ENCODE data around the gene RING1. TPM values are rescaled to one million over a fixed set of nuclear protein-coding genes. Genes with fewer than 3 reads are reported as not detected.

Gene RING1
- total RNA-seq, 1 experiment from 2014 or later = 45.9 TPM

DNA sequence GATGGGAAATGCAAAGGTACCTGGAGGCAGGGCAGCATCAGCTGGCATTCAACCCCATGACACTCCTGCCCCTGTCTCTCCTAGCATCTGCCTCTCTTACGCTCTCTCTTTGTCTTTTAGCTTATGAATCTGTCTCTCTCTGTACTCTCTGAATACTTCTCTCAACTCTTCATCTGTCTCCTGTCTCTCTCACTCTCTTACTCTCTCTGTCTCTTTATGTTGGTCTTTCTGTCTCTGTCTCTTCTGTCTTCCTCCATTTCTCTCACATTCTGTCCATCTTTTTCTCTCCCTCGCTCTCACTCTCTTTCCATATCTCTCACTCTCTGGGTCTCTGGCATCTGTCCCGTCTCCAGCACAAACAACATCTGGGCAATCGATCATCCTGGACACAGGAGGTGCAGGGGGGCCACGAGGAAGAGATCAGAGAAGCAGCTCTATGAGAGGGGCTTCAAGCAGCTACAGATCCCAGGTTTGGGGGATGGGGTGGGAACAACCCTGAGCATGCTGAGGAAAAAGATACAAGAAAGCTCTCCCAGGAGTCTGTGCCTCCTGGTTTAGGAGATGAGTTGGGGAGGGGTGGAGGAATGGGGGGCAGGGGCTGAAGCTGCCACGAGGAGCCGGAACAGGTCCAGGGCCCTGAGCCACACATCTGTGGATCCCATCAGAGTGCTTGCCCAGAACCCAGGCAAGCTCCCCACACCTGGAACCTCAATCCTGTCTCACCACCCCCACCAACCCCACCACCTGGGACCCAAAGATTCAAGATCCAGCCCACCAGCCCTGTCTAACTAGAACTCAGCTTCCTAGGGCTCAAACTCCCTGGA, 18.5 kb upstream of the RING1 start:
- no peaks in the 10 kb centered on the region for H3K79me2 ChIP-seq (ENCODE audit: insufficient read depth, low read length)
- H3K9me2 ChIP-seq (ENCODE audit: insufficient read depth) = no peaks in the 10 kb centered on the region
- ChIA-PET RAD21 (ENCODE audit: low non-redundant PET in 1 of 2, low total read pairs in 2 of 2, uncharacterized antibody in 2 of 2, unreplicated experiment in 2 of 2) (interaction anchor here in 1 of 2 experiments (0.6 kb wide), 1 partner anchor 9 kb away, joined by 3 read pairs; no protein-coding TSS in a partner anchor), CTCF (no interaction called here), POLR2A (interaction anchor here (0.8 kb wide), 1 partner anchor 8 kb away, joined by 3 read pairs; no protein-coding TSS in a partner anchor)
- H3K27ac ChIP-seq (ENCODE audit: low read depth, low read length) = no peak overlapping the region
- H3K27me3 ChIP-seq (ENCODE audit: insufficient read depth, low read length) = no peaks in the 10 kb centered on the region
- H3K9me3 ChIP-seq (ENCODE audit: control insufficient read depth in 1 of 2, insufficient read depth in 1 of 2, low read depth in 1 of 2, low read length in 2 of 2) = no peaks in the 10 kb centered on the region
- TF ChIP-seq, protein P1, sequence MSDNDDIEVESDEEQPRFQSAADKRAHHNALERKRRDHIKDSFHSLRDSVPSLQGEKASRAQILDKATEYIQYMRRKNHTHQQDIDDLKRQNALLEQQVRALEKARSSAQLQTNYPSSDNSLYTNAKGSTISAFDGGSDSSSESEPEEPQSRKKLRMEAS (IDR thresholded peaks at IDR 0.05) = no peak
- TF ChIP-seq CEBPB (IDR thresholded peaks at IDR 0.05; ENCODE audit: low read depth) (no peak), SP1 (IDR thresholded peaks at IDR 0.05; ENCODE audit: low read depth) (no peak), CBX3 (IDR thresholded peaks at IDR 0.05; ENCODE audit: low read depth) (no peak), ZFX (IDR thresholded peaks at IDR 0.05) (no peak), RAD21 (IDR thresholded peaks at IDR 0.05; ENCODE audit: low read depth) (no peak), ZNF274 (IDR thresholded peaks at IDR 0.05; ENCODE audit: low read depth, low read length) (no peak), EGR1 (IDR thresholded peaks at IDR 0.05; ENCODE audit: low read depth) (no peak), SRF (IDR thresholded peaks at IDR 0.05; ENCODE audit: low read depth) (no peak), FOSL1 (IDR thresholded peaks at IDR 0.05; ENCODE audit: low read depth) (no peak), SIN3A (IDR thresholded peaks at IDR 0.05; ENCODE audit: low read depth) (no peak), ELF1 (IDR thresholded peaks at IDR 0.05; ENCODE audit: borderline replicate concordance, low read depth) (no peak), EZH2phosphoT487 (IDR thresholded peaks at IDR 0.05; ENCODE audit: borderline replicate concordance) (no peak)
- TF ChIP-seq, protein P2, sequence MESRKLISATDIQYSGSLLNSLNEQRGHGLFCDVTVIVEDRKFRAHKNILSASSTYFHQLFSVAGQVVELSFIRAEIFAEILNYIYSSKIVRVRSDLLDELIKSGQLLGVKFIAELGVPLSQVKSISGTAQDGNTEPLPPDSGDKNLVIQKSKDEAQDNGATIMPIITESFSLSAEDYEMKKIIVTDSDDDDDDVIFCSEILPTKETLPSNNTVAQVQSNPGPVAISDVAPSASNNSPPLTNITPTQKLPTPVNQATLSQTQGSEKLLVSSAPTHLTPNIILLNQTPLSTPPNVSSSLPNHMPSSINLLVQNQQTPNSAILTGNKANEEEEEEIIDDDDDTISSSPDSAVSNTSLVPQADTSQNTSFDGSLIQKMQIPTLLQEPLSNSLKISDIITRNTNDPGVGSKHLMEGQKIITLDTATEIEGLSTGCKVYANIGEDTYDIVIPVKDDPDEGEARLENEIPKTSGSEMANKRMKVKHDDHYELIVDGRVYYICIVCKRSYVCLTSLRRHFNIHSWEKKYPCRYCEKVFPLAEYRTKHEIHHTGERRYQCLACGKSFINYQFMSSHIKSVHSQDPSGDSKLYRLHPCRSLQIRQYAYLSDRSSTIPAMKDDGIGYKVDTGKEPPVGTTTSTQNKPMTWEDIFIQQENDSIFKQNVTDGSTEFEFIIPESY (IDR thresholded peaks at IDR 0.05; ENCODE audit: extremely low read depth, insufficient replicate concordance, low read length) = no peak
- TF ChIP-seq, protein P3, sequence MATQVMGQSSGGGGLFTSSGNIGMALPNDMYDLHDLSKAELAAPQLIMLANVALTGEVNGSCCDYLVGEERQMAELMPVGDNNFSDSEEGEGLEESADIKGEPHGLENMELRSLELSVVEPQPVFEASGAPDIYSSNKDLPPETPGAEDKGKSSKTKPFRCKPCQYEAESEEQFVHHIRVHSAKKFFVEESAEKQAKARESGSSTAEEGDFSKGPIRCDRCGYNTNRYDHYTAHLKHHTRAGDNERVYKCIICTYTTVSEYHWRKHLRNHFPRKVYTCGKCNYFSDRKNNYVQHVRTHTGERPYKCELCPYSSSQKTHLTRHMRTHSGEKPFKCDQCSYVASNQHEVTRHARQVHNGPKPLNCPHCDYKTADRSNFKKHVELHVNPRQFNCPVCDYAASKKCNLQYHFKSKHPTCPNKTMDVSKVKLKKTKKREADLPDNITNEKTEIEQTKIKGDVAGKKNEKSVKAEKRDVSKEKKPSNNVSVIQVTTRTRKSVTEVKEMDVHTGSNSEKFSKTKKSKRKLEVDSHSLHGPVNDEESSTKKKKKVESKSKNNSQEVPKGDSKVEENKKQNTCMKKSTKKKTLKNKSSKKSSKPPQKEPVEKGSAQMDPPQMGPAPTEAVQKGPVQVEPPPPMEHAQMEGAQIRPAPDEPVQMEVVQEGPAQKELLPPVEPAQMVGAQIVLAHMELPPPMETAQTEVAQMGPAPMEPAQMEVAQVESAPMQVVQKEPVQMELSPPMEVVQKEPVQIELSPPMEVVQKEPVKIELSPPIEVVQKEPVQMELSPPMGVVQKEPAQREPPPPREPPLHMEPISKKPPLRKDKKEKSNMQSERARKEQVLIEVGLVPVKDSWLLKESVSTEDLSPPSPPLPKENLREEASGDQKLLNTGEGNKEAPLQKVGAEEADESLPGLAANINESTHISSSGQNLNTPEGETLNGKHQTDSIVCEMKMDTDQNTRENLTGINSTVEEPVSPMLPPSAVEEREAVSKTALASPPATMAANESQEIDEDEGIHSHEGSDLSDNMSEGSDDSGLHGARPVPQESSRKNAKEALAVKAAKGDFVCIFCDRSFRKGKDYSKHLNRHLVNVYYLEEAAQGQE (IDR thresholded peaks at IDR 0.05; ENCODE audit: low read depth) = no peak
- no peak overlapping the region for H3K4me2 ChIP-seq (ENCODE audit: low read length)
- intact Hi-C loops (cut with micrococcal nuclease) = no loop called here
- no peaks in the 10 kb centered on the region for H3K4me1 ChIP-seq (ENCODE audit: control insufficient read depth in 1 of 2, insufficient read depth in 2 of 2, low read length in 2 of 2)
- no peak for ATAC-seq
- BruUV-seq (replicated peaks) = no TSS peak
- no peak overlapping the region for H3K4me3 ChIP-seq (replicated peaks in 1 of 2; ENCODE audit: low read depth in 1 of 2, low read length in 2 of 2)
- no peak overlapping the region for H2AFZ ChIP-seq (ENCODE audit: low read depth, low read length, poor library complexity, severe bottlenecking)
- peaks cover 3 to 9% of the 10 kb centered on the region in 2 experiments; a peak in 3 of 4 replicates for H3K36me3 ChIP-seq (ENCODE audit: control insufficient read depth in 1 of 2, insufficient read depth in 2 of 2, low read length in 2 of 2)
- H3K9ac ChIP-seq (ENCODE audit: low read length) = no peak overlapping the region
- no peak for DNase-seq (ENCODE audit: low read depth, low spot score)
- H4K20me1 ChIP-seq (ENCODE audit: insufficient read depth) = no peaks in the 10 kb centered on the region

All from HCT116 (cell line).